Stimulated activated CD8-positive, alpha-beta memory T cell treated with anti-CD3 and anti-CD28 coated beads, Interleukin-7, amount 100 ng/mL, for 4 hours (primary cell): ENCODE data around the gene TAL1.

ENCODE experiments used
- DNase-seq, 2 donors: peaks; one replicate each; pipeline ENCODE4 v3.0.0-alpha.2; 2020; ENCODE audit warnings: low read depth in 2 of 2

Gene TAL1

GRCh38 chr1:47229886-47230691, 1.9 kb downstream of the TAL1 start:
- DNase-seq: no peak

GRCh38 chr1:47229031-47229885, 2.8 kb downstream of the TAL1 start:
- no peak for DNase-seq

GRCh38 chr1:47228644-47229030, 3.4 kb downstream of the TAL1 start:
- DNase-seq: no peak

DNA sequence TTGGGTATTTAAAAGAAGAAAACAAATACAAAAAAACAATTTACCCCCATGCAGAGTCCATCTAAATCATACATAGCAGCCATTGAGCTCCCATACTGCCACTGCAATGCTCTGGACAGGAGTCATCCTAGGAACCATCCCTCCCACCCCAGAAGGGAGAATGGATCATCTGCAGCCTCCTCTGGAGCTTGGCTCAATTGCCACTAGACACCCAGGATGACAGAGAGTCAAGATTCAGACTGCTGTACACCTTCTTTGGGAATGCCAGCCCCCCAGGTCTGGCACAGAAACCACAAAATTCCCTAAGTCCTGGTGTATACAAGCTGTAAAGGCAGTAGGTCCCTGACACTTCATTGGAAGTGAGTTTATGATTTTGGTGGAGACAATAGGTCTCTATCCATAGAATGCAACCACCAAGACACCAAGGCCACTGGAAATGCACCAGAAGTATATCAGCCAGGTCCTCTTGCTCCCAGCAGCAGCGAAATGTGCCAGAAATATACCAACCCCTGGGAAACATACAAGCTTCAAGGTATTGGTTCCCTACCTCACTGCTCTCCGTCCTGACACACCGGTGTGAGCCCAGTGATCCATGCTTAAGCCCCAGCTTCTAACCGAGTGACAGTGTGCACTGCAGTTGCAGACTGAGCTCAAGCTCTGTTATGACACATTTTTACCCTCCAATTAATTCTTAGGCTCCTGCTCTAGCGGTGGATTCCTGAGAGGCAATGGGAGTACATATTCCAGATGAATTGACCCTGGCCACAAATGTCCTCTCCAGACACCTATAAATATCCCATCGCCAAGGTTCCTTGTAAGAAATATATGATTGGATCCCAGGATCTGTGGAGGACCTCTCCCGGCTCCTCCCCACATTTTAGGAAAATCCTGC, 4.4 kb downstream of the TAL1 start:
- DNase-seq: no peak

- no peak for DNase-seq
Measured at GRCh38 chr1:47226839-47227215, 5.2 kb downstream of the TAL1 start.

GRCh38 chr1:47226121-47226838, 5.7 kb downstream of the TAL1 start:
- DNase-seq: no peak

DNA sequence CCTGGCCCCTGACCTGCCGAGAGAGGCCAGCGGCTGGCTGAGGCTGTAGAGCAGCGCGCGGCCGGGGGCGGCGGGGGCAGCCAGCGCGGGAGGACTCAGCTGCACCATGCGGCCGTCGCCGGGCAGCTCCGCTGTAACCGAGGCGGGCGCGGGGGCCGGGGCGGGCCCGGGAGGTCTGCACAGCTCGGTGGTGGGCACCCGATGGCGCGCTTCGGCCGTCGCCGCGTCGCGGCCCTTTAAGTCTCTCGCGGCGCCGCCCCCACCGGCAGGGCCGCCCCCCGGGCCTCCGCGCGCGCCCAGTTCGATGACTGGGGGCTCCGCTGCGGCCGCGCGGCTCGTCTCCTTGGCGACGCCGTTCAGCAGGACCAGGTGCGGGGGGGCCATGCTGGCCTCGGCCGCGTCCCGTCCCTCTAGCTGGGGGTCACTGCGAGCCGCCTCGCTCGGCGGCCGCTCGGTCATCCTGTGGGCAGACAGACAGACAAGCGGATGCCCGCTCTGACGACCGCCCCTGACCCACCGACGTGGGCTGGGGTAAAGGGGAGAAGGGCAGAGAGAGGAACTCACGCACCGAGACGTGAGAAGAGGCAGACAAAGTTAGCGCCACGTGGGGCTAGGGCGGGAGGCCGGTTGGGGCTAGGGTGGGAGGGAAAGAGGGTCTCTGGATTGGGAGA, 6.5 kb downstream of the TAL1 start:
- no peak for DNase-seq

GRCh38 chr1:47224676-47225399, 7.2 kb downstream of the TAL1 start:
- DNase-seq: no peak

DNA sequence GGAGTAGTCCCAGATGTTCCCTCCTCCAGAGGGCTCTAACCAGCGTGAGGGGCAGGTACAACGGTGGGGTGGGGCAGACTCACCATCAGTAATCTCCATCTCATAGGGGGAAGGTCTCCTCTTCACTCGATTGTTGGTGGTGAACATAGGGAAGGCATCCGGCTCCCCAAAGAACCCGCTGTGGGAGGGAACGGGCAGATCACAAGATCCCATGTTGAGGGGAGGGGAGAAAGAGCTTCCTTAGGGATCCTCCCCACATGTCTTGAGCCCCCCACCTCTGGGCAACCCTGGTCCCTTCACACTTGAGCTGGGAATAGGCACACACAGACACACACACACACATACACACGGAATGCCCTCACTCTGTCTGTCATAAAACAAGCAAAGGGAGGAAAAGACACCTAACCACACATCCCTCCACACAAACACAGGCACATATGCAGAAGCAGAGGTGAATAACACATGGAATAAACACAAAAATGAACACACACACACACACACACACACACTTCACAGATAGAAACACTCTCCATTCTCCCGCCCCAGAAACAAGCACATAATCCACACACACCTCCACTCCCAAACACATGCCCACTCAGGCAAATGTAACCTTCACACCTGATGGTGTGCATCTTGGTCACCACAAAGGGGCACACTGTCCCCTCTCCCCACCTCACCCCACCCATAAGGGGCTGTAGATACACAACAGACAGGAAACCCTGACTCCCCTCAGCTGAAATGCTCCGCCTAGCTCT, 7.9 kb downstream of the TAL1 start:
- DNase-seq: no peak

DNA sequence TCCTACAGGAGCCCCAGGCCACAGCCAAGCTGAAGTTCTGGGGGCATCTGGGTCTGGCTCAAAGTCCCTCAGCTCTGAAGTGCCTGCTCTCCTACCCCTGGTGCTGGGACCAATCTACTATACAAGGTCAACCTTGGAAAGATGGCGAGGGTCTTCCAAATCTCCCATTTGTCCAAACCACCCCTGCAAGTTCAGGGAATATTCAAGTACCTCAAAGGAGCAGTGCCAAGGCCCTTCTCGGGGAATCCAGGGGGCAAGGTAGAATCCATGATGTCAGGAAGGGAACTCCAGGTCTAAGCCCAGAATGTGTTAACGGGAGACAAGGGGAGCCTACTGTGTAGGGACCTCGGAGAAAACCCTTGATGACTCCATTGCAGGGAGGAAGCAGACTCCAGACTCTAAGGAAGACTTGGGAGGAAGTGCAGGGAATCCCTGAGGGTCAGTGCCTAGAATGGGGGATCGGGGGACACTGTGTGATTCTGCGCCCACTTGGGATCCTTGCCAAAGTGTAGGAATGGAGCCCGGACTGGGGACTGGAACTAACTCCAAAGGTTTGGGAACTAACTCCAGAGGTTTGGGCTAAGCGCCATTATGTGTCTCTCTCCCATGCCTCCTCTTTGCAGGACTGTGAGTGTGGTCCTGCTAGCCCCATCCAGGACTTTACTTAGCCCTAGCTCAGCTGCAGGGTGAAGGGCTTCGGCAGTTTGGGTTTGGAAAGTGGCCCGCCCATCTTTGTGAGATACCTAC, 8.7 kb downstream of the TAL1 start:
- no peak for DNase-seq

DNA sequence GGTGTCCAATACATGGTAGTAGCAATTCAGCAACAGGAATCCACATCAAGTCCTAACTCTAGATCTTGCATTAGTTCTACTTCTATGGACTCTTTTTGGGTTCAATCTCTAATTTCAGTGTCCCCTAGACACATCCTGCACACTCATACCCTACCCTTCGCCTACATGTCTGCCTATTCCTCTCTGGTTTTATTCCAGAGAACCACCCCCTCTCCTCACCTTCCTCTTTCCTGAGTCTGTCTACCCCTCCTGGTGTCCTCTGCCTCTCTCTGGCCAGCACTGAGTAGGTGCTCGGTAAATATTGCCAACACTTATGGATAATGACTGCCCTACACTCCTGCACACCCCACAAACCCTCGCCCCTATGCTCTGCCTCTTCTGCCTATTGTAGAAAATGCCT, 9.5 kb downstream of the TAL1 start:
- DNase-seq: no peak

DNA sequence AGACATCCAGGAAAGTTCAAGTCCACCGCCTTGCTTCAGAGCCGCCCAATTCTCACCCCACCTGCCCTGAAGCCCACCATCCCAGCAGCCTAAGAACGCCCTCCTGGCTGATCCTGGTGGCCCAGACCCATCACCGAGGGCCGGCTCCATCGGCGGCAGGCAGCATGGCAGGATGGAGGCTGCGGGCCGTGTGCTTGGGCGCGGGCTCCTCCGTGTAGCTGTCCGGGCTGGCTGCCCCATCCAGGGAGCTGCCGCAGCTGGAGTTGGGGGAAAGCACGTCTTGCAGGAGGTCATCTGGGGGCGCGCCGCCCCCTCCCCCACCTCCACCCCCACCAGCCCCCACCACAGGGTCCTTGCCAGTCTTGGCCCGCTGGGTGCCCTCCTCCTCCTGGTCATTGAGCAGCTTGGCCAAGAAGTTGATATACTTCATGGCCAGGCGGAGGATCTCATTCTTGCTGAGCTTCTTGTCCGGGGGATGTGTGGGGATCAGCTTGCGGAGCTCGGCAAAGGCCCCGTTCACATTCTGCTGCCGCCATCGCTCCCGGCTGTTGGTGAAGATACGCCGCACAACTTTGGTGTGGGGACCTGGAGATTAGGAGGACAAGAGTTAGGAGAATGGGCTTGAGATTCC, 12.3 kb downstream of the TAL1 start:
- no peak for DNase-seq

DNA sequence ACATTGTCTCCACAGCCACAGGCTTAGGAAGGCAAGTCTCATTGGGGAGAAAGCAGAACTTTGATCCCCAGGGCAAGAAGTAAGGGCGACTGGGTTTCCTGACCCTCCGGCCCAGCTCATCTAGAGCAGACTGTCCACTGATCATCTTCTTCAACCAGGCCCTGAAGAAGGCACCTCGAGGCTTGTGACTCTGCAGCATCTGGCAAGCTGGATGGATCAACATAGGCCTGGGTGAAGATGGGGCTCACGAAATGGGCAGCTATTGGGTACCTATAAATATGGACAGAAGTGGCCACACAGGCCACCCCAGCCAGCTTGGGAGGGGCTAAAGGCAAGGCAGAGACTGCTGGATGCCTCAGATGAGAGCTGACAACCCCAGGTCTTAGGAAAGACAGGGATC, 13.0 kb downstream of the TAL1 start:
- no peak for DNase-seq

- DNase-seq: no peak
Measured at GRCh38 chr1:47216278-47217059, 15.6 kb downstream of the TAL1 start.

DNA sequence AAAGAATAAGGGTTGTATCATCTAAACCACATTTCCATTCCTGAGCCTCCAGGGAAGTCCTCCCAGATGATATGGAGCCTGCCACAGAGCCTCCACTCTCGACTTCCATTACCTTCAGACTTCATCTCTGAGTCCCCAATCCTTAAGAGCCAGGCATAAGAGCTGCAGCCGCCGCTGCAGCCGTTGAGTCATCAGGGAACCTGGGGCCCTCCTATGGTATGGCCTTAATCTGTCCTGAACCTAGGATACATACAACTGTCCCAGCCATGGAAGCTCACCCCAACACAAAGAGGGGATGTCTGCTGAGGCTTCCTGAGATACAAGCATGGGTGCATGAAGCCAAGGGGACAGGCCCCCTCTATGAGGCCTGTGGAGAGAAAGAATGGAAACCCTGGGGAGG, 16.3 kb downstream of the TAL1 start:
- DNase-seq: no peak

GRCh38 chr1:47214549-47214948, 17.5 kb downstream of the TAL1 start:
- no peak for DNase-seq

GRCh38 chr1:47213230-47213963, 18.6 kb downstream of the TAL1 start:
- DNase-seq: no peak
